GM19328 (cell line): ENCODE measurements around the gene PBX1.
"Not testable (repeated sequence)": the region's sequence is repeated elsewhere in the genome, so short reads cannot be mapped to it uniquely, and the experiment has no call there.

ENCODE experiments used
- ATAC-seq: cut with Tn5 transposase; IDR thresholded peaks from one replicate; pipeline ENCODE4 v1.9.1; 2021; ENCODE audit warnings: mild to moderate bottlenecking, moderate library complexity; ENCODE audit not compliant: unreplicated experiment

Gene PBX1

GRCh38 chr1:164638492-164639202 lies 79.7 kb downstream of the PBX1 start:
- no peak for ATAC-seq

GRCh38 chr1:164640686-164641352 lies 81.8 kb downstream of the PBX1 start:
- no peak for ATAC-seq

GRCh38 chr1:164641353-164641730 lies 82.4 kb downstream of the PBX1 start:
- no peak for ATAC-seq

- ATAC-seq, result no peak
Observed at GRCh38 chr1:164643018-164643417, 84.0 kb downstream of the PBX1 start.

- no peak for ATAC-seq
Observed at GRCh38 chr1:164644268-164644667, 85.3 kb downstream of the PBX1 start.

GRCh38 chr1:164644774-164645644 lies 86.0 kb downstream of the PBX1 start:
- no peak for ATAC-seq

- ATAC-seq, result no peak
Observed at GRCh38 chr1:164645921-164646320, 86.9 kb downstream of the PBX1 start.

DNA sequence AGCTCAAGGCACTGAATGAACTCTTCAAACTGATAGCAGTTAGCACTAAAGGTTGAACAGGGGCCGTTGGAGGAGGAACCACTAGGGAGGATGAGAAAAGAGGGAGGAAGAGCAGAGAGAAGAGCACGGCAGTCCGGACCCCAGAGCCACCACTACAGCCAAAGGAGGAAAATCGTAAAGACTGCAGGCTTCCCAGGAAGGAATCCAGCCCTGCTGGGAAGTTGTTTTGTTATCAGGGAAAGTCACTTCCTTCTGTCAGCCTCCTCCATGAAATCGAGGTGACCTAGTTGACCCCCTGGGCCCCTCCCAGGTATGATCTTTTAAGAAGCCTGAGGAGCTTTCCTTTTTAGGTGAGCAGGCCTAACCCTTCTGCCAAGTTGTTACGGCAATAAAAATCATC lies 88.2 kb downstream of the PBX1 start:
- no peak for ATAC-seq

DNA sequence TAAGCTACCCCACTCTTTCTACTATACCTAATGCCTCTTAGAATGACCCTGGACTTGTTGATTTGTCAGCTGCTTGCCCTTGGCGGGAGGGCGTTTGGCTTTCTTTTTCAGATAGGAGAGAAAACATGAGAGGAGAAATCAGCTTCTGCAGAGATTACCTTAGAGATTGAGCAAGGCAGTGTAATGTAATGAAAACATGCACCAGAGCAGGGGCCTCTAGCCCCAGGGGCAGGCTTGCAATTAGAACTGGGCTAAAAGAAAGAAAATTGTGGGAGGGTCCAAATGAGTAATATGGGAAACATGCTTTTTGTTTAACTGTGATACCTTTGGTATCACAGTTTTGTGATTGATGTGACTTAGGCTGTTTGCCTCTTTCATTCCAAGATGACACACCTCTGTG lies 89.7 kb downstream of the PBX1 start:
- no peak for ATAC-seq

DNA sequence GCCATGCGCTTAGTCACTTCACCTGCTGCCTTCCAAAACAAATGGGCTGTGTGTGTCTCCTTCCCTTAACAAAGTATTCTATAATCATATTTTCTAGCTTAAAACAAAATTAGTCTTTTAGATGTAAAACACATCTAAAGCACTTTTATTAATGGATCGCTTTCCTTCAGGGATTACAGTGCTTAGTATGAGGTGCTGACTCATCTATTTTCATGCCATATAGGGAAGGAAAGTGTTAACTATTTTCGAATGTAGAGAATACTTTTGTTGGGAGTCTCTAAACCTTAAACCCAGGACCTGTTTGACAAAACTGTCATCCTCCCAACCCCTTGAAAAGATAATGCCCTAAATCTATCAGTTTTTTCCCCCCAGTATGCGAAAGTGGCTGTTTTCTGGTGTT lies 90.2 kb downstream of the PBX1 start:
- ATAC-seq, result no peak

DNA sequence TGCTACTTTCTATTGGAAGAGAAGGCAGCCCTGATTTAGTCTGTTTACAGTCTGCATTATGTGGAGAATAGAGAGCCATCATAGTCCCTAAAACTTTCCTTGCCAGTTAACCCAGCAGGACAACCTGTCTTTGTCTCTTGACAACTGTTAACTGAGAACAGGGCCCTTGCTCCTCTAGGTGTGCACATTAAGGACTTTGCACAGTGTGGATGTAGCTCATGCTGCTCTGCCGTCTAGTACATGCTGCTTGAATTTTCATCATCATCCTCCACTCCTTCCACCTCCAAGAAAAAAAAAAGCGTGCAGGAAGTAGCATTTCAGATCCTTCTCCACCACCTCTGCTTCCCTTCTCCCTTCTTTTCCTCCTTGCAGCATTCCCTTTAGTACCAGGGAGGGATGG lies 91.5 kb downstream of the PBX1 start:
- no peak for ATAC-seq

DNA sequence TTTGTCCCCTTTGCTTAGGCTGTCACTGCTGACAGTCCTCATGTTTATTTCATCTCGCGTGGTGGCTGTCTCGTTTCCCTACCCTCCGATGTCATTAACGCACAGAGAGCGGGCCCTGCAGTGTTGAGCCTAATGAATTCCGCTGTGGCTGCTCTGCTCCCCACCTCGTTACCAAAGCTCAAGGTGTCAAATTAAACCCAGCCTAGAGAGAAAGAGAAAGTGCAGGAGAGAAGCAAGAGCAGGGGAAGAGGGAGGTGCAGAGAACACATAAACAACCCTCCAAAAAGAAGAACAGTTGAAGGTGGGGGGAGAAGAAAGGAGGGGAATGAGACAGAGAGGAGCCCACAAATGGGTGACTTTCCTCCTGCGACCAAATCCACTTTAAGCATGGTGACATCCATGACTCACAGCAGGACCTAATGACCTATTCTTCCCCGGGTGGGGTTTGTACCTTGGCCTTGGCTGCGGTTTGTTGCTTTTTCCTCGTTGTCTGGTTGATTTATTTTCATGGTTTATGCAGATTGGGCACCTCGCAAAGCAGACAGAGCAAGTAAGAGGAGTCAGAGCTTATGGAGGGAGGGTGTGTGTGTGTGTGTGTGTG lies 92.5 kb downstream of the PBX1 start:
- ATAC-seq, result no peak

DNA sequence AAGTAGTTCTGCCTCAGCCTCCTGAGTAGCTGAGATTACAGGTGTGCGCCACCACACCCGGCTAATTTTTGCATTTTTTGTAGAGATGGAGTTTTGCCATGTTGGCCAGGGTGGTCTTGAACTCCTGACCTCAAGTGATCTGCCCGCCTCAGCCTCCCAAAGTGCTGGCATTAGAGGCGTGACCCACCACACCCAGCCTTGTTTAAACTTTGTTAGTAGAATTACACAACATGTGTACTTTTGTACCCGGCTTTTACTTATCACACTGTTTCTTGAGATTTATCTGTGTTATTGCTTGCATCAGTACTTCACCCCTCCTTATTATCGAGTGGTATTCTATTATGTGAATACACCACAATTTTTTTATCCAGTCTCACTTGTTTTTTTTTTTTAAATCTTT lies 94.0 kb downstream of the PBX1 start:
- ATAC-seq, result not testable (repeated sequence)

DNA sequence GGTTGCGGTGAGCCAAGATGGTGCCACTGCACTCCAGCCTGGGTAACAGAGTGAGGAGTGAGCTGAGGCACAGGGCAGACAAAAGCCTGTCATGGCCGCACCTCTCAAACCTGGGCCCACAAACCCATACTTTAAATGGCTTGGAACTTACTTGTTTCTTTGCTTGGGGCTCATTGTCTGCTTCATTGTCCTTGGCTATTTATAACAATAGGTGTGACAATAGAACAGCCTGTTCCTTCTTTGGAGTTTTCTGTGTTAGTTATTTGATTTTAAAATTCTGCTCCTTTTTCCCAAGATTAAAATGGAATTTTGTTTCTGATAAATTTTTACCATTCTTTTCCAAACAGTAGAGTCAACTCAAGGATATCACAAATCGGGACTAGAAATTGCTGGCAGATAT lies 94.7 kb downstream of the PBX1 start:
- ATAC-seq, result no peak

DNA sequence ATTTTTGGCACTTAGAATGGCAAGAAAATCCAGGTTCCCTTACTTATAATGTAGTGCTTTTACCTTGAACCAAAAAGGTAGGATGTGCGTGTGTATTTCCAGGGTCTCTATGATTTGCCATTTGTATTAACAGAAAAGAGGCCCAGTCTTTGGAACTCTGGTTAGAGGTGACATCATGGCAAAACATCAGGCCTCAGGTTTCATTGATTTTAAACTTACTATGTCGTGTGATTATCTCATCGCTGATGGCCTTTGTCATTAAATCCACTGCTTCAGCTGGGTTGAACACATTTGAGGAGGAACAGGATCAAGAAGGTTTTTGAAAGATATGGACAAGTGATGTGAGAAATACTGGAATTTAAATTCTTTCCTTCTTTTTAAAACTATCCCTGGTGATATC lies 95.2 kb downstream of the PBX1 start:
- ATAC-seq, result no peak

- ATAC-seq, result no peak
Observed at GRCh38 chr1:164658864-164659263, 99.9 kb downstream of the PBX1 start.

DNA sequence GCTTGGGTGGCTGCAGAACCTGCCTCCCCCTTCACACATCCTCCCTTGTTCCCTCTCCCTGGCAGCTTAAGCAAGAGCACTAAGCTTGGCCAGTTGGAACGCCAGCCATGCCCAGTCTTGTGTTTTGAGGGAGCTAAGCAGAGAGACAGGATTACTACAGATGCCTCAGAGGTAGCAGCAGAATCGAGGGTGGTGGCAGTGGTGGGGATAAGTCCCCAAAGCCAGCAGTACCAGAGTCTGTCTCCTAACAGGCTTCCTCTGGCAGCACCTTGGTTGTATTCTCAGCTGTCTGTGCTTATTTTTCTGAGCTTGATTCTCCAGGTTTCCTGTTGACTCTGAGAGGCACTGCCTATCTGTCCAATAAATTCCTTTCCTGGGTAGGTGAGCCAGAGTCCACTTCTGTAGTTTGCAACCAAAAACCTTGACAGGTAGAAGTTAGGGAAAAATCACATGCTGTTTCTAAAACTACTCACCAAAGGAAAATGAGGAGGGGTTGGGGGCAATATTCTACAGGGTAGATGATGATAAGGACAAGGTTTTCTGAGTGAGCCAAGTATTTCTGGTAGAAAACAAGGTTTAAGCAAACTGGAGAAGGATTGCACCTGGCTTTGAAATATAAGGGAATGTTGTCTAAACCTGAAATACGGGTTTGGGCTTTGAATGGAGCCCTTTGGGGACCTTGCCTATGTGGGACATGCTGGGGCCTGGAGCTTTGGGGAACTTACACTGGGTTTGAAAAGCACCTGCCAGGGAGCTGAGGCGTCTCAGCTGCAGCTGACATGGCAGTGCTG lies 100.8 kb downstream of the PBX1 start:
- no peak for ATAC-seq

DNA sequence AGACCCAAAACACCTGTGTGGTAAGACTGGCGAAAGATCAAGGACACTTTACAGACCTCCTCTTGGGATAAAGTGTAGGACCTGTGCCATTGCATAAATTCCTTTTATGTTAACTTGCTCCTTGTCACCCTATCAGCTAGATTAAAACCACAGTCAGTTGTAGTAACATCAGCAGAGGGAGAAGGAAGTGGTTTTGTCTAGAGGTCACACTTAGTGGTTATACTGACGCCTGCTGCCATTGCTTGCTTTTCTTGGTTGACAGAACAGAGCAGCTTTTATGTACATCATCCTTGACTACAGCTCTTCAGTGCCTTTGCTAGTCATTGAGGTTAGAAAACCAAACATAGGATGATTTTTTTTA lies 101.4 kb downstream of the PBX1 start:
- peak; percentile 93 for ATAC-seq

DNA sequence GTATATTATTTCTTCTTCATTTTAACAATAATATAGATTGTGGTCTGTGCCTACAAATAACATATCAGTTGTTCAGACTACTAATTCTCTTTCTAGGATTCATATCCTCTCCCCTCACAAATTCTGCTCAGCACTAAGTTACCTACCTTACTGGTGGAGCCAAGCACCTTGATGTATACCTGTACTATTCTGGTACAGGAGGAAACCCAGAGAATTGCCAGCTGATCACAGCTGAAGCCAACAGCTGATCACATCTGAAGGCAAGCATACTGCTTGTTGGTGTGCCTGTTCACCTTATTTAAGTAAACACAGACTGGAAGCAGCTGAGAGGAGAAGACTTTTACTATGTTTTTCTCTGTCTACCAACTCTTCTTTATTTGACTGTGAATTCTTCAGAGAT lies 101.8 kb downstream of the PBX1 start:
- peak; percentile 6 for ATAC-seq

DNA sequence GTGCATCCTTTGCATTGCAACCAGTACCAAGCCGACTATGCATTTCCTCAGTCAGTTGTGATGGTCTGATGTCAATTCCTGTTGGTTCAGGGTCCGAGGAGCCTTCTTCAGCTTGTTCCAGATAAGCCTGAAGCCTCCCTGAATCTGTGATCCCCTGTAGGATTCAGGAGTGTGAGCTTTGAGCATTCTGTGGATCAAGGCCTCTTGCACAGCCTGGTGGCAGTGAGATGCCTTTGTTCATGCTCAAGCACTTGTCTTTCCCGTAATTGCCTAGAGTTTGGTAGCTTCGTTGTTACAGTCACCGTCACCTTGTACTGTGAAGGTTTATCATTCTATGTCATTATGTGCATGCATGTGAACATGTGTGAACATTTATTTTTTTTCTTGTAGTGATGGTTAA lies 103.5 kb downstream of the PBX1 start:
- ATAC-seq, result no peak

DNA sequence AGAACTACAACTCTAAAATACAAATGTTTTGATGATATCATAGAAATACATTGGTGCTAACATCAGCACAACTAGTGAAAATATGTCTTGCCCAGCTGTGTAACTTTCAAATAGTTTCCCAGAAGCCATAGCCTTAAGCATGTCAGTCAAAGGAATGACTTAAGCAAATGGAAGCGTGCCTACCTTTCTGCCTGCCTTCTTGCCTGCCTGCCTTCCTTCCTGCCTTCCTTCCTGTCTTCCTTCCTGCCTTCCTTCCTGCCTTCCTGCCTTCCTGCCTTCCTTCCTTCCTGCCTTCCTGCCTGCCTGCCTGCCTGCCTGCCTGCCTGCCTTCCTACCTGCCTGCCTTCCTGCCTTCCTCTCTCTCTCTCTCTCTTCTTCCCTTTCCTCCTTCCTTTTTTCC lies 104.0 kb downstream of the PBX1 start:
- ATAC-seq, result no peak
